Esophagus squamous epithelium (tissue), 4 donors: ENCODE measurements around the gene SHCBP1L.

Experiments
- CTCF ChIP-seq, 6 experiments: fragments of 450-650 bp in 4 of 6; fragments of 200-600 bp in 2 of 6; sonication (generic) in 2 of 6; IDR thresholded peaks; one replicate each; pipeline ENCODE4 v1.5.1; 2016 to 2019; ENCODE audit warnings: antibody characterized with exemption in 6 of 6, mild to moderate bottlenecking in 4 of 6, moderate library complexity in 4 of 6
- POLR2A ChIP-seq, 4 donors: fragments of 450-650 bp; IDR thresholded peaks; one replicate each; pipeline ENCODE4 v1.6.1; 2017; ENCODE audit warnings: antibody characterized with exemption in 4 of 4, mild to moderate bottlenecking in 4 of 4, moderate library complexity in 3 of 4

DNA sequence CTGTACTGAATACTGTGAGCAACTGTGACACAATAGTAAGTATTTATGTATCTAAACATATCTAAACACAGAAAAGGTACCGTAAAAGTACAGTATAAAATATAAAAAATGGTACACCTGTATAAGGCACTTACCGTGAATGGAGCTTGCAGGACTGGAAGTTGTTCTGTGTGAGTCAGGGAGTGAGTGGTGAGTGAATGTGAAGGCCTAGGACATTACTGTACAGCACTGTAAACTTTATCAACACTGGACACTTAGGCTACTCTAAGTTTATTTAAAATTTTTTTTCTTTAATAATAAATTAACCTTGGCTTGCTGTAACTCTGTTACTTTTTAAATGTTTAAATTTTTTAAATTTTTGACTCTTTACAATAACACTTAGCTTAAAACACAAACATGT, 24.5 kb upstream of the SHCBP1L start:
- TF ChIP-seq CTCF (IDR thresholded peaks at IDR 0.05) (no peak), POLR2A (IDR thresholded peaks at IDR 0.05) (no peak)
